ENCODE measurements around the gene BRCA1.
"Not testable (repeated sequence)": the region's sequence is repeated elsewhere in the genome, so short reads cannot be mapped to it uniquely, and the experiment has no call there.

The BRCA1 gene

GRCh38 chr17:43133439-43133838, 8.3 kb upstream of the BRCA1 start:
- DNase-seq (ENCODE audit: low spot score) = not testable (repeated sequence)

DNA sequence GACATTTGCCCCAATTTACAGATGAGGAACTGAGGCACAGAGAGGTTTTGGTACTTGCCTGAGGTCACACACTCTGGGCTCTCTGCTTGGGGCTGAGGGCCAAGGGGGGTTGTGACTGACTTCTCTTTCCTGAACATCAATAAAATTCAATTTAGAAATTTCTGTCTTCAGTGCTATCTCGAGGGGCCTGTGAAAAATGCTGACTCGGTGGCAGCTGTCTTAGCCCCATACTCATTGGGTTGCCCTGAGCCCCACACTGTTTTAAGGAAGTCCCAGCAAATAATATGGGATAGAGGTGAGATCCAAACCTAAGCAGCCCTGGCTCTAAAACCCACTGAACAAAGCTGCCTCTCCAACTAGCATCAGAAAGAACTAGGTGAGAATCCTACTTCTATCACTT, 7.0 kb upstream of the BRCA1 start:
- DNase-seq (ENCODE audit: low spot score) = no peak

GRCh38 chr17:43129671-43130010, 4.5 kb upstream of the BRCA1 start:
- no peak for DNase-seq (ENCODE audit: low spot score)

- DNase-seq (ENCODE audit: low spot score) = not testable (repeated sequence)
These were observed 2.2 kb upstream of the BRCA1 start for GRCh38 chr17:43127333-43127876.

- no peak for DNase-seq (ENCODE audit: low spot score)
These were observed 1.7 kb upstream of the BRCA1 start for GRCh38 chr17:43126911-43127290.

- DNase-seq (ENCODE audit: low spot score) = no peak
These were observed 1.1 kb upstream of the BRCA1 start for GRCh38 chr17:43125967-43126910.

DNA sequence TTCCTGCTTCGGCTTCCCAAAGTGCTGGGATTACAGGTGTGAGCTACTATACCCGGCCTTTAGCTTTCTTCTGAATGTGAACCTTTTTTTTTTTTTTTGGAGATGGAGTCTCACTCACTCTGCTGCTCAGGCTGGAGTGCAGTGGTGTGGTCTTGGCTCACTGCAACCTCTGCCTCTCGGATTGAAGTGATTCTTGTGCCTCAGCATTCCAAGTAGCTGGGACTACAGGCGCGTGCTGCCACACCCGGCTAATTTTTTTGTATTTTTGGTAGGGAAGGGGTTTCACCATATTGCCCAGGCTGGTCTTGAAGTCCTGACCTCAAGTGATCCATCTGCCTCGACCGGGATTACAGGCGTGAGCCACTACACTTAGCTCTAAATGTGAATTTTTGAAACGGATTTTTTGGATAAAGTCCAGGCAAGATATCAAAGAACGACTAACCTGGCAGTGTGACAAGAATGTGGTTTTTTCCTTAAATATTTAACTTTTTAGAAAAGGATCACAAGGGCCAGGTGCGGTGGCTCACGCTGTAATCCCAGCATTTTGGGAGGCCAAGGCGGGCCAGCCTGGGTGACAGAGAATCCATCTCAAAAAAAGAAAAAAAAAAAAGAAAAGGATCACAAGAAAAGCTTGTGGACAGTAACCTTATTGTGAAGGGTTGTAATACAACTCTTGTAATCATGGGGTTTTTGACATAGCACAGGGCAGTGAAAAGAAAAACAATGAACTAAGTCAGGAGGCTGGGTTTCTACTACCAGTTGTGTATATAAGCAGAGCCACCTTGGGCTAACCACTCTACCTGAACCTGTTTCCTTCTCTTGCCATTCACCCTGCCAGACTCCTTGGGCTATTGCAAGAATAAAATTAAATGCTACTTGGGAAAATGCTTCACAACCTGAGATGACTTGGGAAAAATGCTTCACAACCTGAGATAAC, 6.2 kb downstream of the BRCA1 start:
- DNase-seq (ENCODE audit: low spot score) = no peak

GRCh38 chr17:43114151-43114552, 11.0 kb downstream of the BRCA1 start:
- no peak for DNase-seq (ENCODE audit: low spot score)

DNA sequence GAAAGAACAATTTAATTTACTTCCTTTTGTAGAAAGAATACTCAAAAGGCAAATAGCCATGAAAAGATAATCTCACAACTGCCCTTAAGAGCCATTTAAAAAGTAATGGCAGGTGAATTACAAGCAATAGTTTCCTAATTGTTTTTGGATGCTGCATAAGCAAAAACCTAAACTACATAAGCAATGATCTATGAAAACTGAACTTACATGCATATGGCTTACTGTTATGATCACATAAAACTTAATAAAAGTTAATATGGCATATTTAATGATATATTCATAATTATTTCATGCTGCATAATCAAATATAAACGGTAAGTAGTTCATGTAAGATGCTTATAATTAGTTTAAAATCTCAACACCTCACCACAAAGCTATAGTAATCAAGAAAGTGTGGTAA, 18.6 kb downstream of the BRCA1 start:
- DNase-seq (ENCODE audit: low spot score) = no peak

DNA sequence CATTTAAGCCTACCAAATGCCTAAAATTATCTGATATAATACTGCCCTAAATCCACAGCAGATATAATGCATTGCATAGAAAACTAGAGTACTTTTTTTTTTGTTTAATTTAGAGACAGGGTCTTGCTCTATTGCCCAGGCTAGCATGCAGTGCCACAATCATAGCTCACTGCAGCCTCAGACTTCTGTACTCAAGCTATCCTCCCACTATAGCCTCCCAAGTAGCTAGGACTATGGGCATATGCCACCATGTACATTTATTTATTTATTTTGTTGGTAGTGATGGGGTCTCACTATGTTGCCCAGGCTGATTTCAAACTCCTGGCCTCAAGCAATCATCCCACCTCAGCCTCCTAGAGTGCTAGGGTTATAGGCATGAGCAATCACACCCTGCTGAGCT, 20.0 kb downstream of the BRCA1 start:
- DNase-seq (ENCODE audit: low spot score) = no peak

DNA sequence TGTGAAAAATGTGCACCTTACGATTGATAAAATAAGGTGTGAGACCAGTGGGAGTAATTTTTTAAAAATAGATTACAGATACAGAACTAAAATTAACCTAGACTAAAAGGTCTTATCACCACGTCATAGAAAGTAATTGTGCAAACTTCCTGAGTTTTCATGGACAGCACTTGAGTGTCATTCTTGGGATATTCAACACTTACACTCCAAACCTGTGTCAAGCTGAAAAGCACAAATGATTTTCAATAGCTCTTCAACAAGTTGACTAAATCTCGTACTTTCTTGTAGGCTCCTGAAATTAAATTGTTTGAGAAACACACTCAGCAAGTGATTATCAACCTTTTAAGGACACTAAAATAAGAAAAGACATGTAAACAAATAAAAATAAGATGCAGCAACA, 20.5 kb downstream of the BRCA1 start:
- DNase-seq (ENCODE audit: low spot score) = no peak

DNA sequence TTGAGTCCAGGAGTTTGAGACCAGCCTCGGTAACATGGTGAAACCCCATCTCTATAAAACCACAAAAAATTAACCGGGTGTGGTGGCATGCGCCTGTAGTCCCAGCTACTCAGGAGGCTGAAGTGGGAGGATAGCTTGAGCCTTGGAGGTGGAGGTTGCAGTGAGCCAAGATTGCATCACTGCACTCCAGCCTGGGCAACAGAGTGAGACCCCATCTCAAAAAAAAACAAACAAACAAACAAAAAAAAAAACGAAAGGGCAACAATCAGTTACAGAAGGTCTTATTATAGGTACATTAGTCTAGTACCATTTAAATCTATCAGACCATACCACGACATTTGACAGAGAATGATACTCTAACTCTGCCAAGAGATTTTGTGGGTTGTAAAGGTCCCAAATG, 29.8 kb downstream of the BRCA1 start:
- not testable (repeated sequence) for DNase-seq (ENCODE audit: low spot score)

DNA sequence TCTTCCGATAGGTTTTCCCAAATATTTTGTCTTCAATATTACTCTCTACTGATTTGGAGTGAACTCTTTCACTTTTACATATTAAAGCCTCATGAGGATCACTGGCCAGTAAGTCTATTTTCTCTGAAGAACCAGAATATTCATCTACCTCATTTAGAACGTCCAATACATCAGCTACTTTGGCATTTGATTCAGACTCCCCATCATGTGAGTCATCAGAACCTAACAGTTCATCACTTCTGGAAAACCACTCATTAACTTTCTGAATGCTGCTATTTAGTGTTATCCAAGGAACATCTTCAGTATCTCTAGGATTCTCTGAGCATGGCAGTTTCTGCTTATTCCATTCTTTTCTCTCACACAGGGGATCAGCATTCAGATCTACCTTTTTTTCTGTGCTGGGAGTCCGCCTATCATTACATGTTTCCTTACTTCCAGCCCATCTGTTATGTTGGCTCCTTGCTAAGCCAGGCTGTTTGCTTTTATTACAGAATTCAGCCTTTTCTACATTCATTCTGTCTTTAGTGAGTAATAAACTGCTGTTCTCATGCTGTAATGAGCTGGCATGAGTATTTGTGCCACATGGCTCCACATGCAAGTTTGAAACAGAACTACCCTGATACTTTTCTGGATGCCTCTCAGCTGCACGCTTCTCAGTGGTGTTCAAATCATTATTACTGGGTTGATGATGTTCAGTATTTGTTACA, 30.9 kb downstream of the BRCA1 start:
- DNase-seq (ENCODE audit: low spot score) = no peak

- DNase-seq (ENCODE audit: low spot score) = no peak
These were observed 32.3 kb downstream of the BRCA1 start for GRCh38 chr17:43092901-43093300.

DNA sequence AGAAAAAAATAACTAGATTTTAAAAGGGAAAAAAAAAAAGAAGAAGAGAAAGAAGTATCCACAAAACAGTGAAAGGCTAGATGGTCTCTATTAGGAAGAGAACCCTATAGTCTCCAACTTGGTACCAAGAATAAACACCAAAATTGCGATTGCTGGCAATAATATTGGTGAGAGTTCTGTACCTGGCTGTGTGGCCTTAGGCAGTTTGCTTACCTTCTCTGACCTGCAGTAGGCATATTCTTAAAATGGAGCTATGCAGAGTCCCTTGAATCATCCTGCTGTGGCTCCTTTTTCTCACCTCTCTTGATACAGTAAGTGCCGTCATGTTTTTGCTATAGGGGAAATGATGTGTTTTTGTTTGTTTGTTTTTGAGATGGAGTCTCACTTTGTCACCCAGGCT, 35.1 kb downstream of the BRCA1 start:
- no peak for DNase-seq (ENCODE audit: low spot score)

GRCh38 chr17:43085474-43085873, 39.7 kb downstream of the BRCA1 start:
- DNase-seq (ENCODE audit: low spot score) = no peak

DNA sequence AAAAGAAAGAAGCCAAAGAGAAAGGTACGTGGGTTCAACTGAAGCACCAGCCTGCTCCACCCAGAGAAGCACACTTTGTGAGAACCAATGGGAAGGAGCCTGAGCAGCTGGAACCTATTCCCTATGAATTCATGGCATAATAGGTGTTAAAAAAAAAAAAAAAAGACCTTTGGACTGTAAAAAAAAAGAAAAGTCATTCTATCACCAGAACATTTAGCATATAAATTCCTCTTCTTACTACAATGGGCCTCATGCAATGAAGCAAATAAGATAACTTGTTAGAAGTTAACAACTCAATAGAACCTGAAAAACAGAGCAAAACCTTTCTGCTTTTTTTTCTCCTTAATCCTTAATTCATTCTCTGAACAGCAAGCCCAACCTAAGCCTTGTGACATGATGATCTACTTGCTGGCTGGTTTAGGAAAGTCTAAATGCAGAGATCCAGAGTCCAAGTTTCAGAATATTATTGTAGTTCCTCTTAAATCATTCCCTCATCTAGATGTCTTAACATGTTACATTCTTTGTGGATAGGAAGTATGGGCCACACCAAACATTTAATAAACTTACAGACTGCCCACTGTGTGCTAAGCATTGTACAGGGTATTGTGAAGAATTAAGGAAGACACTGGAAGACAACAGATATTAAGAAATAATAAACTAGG, 45.4 kb downstream of the BRCA1 start:
- no peak for DNase-seq (ENCODE audit: low spot score)

GRCh38 chr17:43074869-43075268, 50.3 kb downstream of the BRCA1 start:
- no peak for DNase-seq (ENCODE audit: low spot score)

- no peak for DNase-seq (ENCODE audit: low spot score)
These were observed 54.3 kb downstream of the BRCA1 start for GRCh38 chr17:43070872-43071271.

DNA sequence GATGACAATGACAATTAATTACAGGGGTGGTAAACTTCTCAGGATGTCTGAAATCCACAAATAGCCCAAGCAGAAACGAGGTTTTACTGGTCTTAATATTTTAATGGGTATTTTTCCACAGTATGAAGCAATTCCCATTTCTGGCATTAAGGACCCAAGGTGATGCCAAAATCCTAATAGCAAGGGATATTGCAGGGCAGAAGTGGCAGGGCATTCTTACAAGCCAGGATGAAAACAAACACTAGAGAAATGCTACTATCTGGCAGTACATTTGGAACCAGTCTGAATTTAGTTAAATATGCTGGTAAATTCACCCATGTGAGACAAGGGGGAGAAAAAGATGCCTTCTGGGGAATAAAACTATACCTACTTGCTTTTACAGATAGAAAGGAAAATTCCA, 54.9 kb downstream of the BRCA1 start:
- no peak for DNase-seq (ENCODE audit: low spot score)

DNA sequence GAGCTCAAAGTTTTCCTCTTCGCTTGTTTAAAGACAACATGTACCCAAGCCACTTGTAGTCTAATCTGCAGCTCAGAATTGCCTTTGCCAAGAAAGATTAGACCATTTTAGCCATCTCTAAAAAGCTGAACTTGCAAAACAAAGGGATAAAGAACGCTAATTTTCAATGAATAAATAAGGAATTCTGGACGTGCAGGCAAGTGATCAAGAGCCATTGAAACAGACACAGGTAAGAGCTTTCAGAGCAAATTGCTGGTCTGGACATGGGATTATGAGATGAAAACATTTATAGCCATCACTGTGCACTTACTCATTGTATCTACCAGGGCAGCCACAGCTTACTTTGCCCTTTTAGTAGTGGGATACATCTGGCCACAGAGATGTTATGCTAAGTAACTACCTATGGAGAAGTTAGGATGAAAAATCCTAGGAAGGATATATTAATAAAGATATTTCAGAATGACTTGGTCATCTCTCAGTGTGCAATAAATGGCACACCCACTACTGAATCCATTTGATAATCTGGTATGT, 55.7 kb downstream of the BRCA1 start:
- DNase-seq (ENCODE audit: low spot score) = no peak

All from CD4-positive, alpha-beta T cell treated with Interleukin-6 at 100 ng/mL for 8 hours (primary cell).